Mucosa of gallbladder (tissue), 1 donor: ENCODE data around the gene AGRN. TPM values are rescaled to one million over a fixed set of nuclear protein-coding genes. Genes with fewer than 3 reads are reported as not detected.
"Not testable (repeated sequence)": the region's sequence is repeated elsewhere in the genome, so short reads cannot be mapped to it uniquely, and the experiment has no call there.

Source experiments
- DNase-seq: peaks from one replicate; pipeline ENCODE4 v3.0.0-alpha.2; 2020; ENCODE audit warnings: low spot score
- total RNA-seq: library from RNA; stranded (reverse); gene quantifications from one replicate; pipeline ENCODE4 v1.2.1, GENCODE V29; 2021
- donor health status: DM: no; HTN: no; CAD: no.

Gene AGRN
- total RNA-seq, 1 donor from 2014 or later, result 311 TPM

GRCh38 chr1:1019122-1019999 is 559 bp upstream of the AGRN start:
- peak; percentile 86 for DNase-seq

- no peak for DNase-seq
Measured at GRCh38 chr1:1020415-1021009, 592 bp downstream of the AGRN start.

GRCh38 chr1:1021010-1021919 is 1.3 kb downstream of the AGRN start:
- DNase-seq, result peak; percentile 69

- DNase-seq, result no peak
Measured at GRCh38 chr1:1021920-1022259, 2.0 kb downstream of the AGRN start.

- DNase-seq, result no peak
Measured at GRCh38 chr1:1022302-1023009, 2.5 kb downstream of the AGRN start.

- DNase-seq, result no peak
Measured at GRCh38 chr1:1023700-1024099, 3.8 kb downstream of the AGRN start.

GRCh38 chr1:1024149-1024770 is 4.3 kb downstream of the AGRN start:
- DNase-seq, result no peak

GRCh38 chr1:1024771-1025699 is 5.1 kb downstream of the AGRN start:
- peak; percentile 84 for DNase-seq

- no peak for DNase-seq
Measured at GRCh38 chr1:1025730-1026129, 5.8 kb downstream of the AGRN start.

- no peak for DNase-seq
Measured at GRCh38 chr1:1026599-1027413, 6.9 kb downstream of the AGRN start.

GRCh38 chr1:1027791-1028190 is 7.9 kb downstream of the AGRN start:
- DNase-seq, result no peak

- DNase-seq, result not testable (repeated sequence)
Measured at GRCh38 chr1:1030867-1031658, 11.1 kb downstream of the AGRN start.

GRCh38 chr1:1031659-1032235 is 11.8 kb downstream of the AGRN start:
- DNase-seq, result no peak

- no peak for DNase-seq
Measured at GRCh38 chr1:1032424-1032823, 12.5 kb downstream of the AGRN start.

GRCh38 chr1:1033009-1033587 is 13.2 kb downstream of the AGRN start:
- peak; percentile 75 for DNase-seq

- no peak for DNase-seq
Measured at GRCh38 chr1:1033731-1034438, 14.0 kb downstream of the AGRN start.

GRCh38 chr1:1034439-1034781 is 14.5 kb downstream of the AGRN start:
- DNase-seq, result no peak
